GM04503 (cell line): ENCODE data around the gene LIPN.

Experiments
- DNase-seq: peaks from one replicate; pipeline ENCODE4 v3.0.0-alpha.2; 2012; ENCODE audit warnings: low read depth

LIPN gene

DNA sequence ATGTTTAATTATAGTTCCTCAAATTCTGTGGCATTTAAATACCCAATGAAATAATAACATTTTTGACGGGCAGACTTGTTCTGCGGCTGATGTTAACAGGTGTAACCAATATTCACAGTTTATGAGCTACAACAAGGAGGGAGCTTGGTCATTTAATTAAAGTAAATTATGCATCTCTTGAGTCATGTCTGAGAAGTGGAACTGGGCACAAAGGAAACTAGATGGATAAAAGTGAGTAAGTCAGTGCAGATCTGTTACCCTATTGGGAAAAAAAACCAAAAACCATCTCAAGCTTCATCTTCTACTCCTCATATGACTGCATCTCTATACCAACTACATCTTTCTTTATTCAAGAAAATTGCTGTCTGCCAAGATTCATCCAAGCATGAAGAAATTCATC, 67.9 kb downstream of the LIPN start:
- no peak for DNase-seq

DNA sequence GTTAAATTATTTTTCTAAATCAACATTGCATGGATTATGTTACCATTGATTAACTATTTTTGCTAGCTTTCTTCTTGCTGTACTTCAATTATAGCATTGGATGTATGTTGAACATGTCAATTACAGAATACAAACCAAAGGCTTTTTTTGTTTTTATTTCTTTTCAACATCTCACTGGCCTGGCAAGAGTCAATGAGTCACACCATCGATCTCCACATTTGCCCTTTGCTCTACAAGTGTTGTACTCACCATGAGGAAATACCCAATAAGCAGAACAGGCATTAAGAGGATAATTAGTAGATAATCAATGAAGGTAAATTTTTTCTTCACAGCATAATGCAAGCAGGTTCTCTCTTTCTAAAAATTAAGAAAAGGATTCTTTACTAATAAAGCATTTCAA, 68.5 kb downstream of the LIPN start:
- no peak for DNase-seq
